Lung (tissue), 12 donors: ENCODE data around the gene SFT2D1. TPM values are rescaled to one million over a fixed set of nuclear protein-coding genes. Genes with fewer than 3 reads are reported as not detected.

ENCODE experiments used
- ATAC-seq: fragments of 200-7000 bp; cut with Tn5 transposase; one replicate; pipeline ENCODE4 v1.9.1; 2020; ENCODE audit warnings: moderate number of reproducible peaks; ENCODE audit not compliant: insufficient read depth, low FRiP score
- DNase-seq, 3 donors: peaks; one replicate each; pipeline ENCODE4 v3.0.0-alpha.2; 2013 to 2017
- H3K27ac ChIP-seq, 2 donors: one replicate each; pipeline ENCODE4 v1.5.1; 2013; ENCODE audit warnings: mild to moderate bottlenecking in 2 of 2, moderate library complexity in 2 of 2, control low read depth in 1 of 2, inconsistent platforms in 1 of 2, low read depth in 1 of 2, low read length in 1 of 2
- H3K27me3 ChIP-seq, 3 donors: one replicate each; pipeline ENCODE4 v1.5.1; 2013; ENCODE audit warnings: low read length in 2 of 3; ENCODE audit not compliant: control insufficient read depth in 3 of 3, insufficient read depth in 3 of 3
- H3K36me3 ChIP-seq, 4 donors: one replicate each; pipeline ENCODE4 v1.5.1; 2013; ENCODE audit warnings: low read length in 4 of 4, mild to moderate bottlenecking in 1 of 4, moderate library complexity in 1 of 4; ENCODE audit not compliant: control insufficient read depth in 4 of 4, insufficient read depth in 4 of 4
- H3K4me1 ChIP-seq, 5 donors: one replicate each; pipeline ENCODE4 v1.5.1; 2013; ENCODE audit warnings: low read length in 5 of 5, mild to moderate bottlenecking in 2 of 5, moderate library complexity in 1 of 5; ENCODE audit not compliant: control insufficient read depth in 5 of 5, insufficient read depth in 5 of 5
- H3K4me3 ChIP-seq: one replicate; pipeline ENCODE4 v1.5.1; 2013; ENCODE audit warnings: mild to moderate bottlenecking, control low read depth, moderate library complexity
- H3K9ac ChIP-seq, 2 donors: one replicate each; pipeline ENCODE4 v1.5.1; 2013; ENCODE audit warnings: low read length in 2 of 2, control low read depth in 1 of 2; ENCODE audit not compliant: insufficient read depth in 1 of 2
- H3K9me3 ChIP-seq, 4 donors: one replicate each; pipeline ENCODE4 v1.5.1; 2013; ENCODE audit warnings: low read length in 3 of 4, mild to moderate bottlenecking in 1 of 4, moderate library complexity in 1 of 4; ENCODE audit not compliant: control insufficient read depth in 4 of 4, insufficient read depth in 3 of 4
- WGBS, 2 donors: extraction: QIAGEN DNeasy Blood & Tissue Kit; methylation state at CpG; one replicate each; pipeline ENCODE4 v1.1.7; 2013; 5-methylcytosine and 5-hydroxymethylcytosine counted together
- polyA plus RNA-seq, 2 donors: library from polyadenylated mRNA; stranded (reverse); fragments of 200-250 nt; gene quantifications; one replicate each; pipeline ENCODE4 v1.2.1, GENCODE V29; 2013
- total RNA-seq, 2 donors: library from RNA; depleted of rRNA in 1 of 2; stranded (reverse); fragments of >200 nt in 1 of 2; gene quantifications; one replicate each; pipeline ENCODE4 v1.2.1, GENCODE V29; 2014 to 2021
- TF ChIP-seq, protein P1 (sequence below): IDR thresholded peaks from 2 replicates; pipeline ENCODE4 v1.5.1; 2012; ENCODE audit warnings: mild to moderate bottlenecking; ENCODE audit errors: control extremely low read depth, extremely low read depth
- donor health status: control.
- donor health status: control.
- donor health status: Bipolar disorder and iron deficiency.
- donor health status: healthy.
- donor health status: DM: yes; HTN: yes; CAD: no.

Gene SFT2D1
- total and polyA plus RNA-seq, 4 donors = 40.8 to 81.2 (median 58.8) TPM

DNA sequence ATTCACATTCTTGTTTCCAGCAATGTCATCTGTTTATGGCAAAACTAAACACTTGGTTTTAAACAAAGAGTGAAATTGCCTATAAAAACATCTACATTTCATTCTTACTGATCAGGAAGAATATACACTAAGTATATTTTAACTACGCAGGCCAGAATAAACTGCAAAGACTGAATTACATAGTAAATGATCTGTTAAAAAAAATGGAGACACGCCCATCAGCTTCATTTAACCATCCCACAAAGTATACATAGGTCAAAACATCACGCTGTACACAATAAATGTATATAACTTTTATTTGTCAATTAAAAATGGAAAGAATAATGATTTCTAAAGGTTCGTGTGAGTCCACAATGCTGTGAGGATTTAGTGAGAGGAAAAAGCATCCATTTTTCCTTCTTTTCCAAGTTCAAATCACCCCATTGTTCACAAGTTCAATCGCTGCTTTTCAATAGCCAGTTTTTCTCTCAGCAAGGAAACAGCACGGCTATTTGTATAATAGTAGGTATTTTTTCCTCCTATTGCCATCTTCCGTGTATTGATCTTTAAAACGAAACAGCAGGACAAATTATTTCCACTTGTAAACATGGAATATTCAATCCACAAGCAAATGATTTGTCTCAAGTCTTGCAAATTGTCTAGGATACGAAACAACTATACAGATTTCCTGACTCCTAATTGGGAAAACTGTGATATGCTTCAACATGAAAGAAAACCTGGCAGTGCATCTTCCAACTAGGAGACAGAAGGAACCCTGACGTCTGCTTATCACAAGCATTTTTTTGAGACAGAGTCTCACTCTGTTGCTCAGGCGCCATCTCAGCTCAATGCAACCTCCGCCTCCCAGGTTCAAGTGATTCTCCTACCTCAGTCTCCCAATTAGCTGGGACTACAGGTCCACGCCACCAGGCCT lies 10.6 kb downstream of the SFT2D1 start:
- no peaks in the 10 kb centered on the region for H3K27me3 ChIP-seq
- no peak overlapping the region for H3K9ac ChIP-seq
- TF ChIP-seq, protein P1, sequence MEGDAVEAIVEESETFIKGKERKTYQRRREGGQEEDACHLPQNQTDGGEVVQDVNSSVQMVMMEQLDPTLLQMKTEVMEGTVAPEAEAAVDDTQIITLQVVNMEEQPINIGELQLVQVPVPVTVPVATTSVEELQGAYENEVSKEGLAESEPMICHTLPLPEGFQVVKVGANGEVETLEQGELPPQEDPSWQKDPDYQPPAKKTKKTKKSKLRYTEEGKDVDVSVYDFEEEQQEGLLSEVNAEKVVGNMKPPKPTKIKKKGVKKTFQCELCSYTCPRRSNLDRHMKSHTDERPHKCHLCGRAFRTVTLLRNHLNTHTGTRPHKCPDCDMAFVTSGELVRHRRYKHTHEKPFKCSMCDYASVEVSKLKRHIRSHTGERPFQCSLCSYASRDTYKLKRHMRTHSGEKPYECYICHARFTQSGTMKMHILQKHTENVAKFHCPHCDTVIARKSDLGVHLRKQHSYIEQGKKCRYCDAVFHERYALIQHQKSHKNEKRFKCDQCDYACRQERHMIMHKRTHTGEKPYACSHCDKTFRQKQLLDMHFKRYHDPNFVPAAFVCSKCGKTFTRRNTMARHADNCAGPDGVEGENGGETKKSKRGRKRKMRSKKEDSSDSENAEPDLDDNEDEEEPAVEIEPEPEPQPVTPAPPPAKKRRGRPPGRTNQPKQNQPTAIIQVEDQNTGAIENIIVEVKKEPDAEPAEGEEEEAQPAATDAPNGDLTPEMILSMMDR = no peak
- ATAC-seq (no peak), DNase-seq (no peak)
- H3K4me3 ChIP-seq = no peak overlapping the region
- H3K9me3 ChIP-seq = no peaks in the 10 kb centered on the region
- peaks cover 0 to 16% (median 6%) of the 10 kb centered on the region in 4 donors for H3K36me3 ChIP-seq
- peaks cover 0 to 3% (median 0%) of the 10 kb centered on the region in 5 donors for H3K4me1 ChIP-seq
- no peak overlapping the region for H3K27ac ChIP-seq
- WGBS, 2 donors = 78 to 87% methylated on average over 13 of the region's 13 CpGs

DNA sequence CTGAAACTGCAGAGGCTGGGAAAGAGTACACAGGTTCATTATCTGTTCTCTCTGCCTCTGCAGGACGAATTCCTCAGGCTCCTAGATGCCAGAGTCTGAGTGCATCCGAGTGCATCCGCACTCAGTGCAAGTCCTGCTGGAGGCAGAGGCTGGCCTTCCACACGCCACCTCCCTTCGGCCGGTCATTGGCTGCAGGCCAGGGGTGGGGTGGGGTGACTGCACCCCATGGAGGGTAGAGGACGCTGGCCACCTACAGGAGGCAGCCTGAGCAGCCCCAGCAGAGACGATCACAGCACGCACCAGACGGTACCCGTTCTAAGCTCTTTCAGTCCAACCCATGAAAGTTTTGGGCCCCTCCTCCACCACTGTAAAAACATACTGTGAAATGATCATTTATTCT lies 11.7 kb downstream of the SFT2D1 start:
- H3K4me3 ChIP-seq = no peak overlapping the region
- H3K36me3 ChIP-seq = peaks cover 4 to 16% (median 10%) of the 10 kb centered on the region in 4 donors
- H3K27me3 ChIP-seq = no peaks in the 10 kb centered on the region
- ATAC-seq (no peak), DNase-seq (no peak)
- peaks cover 0 to 3% (median 0%) of the 10 kb centered on the region in 5 donors for H3K4me1 ChIP-seq
- no peak overlapping the region for H3K9ac ChIP-seq
- 50 to 71% methylated on average over 11 of the region's 11 CpGs for WGBS, 2 donors
- H3K27ac ChIP-seq = no peak overlapping the region
- H3K9me3 ChIP-seq = no peaks in the 10 kb centered on the region
- TF ChIP-seq, protein P1 = no peak

DNA sequence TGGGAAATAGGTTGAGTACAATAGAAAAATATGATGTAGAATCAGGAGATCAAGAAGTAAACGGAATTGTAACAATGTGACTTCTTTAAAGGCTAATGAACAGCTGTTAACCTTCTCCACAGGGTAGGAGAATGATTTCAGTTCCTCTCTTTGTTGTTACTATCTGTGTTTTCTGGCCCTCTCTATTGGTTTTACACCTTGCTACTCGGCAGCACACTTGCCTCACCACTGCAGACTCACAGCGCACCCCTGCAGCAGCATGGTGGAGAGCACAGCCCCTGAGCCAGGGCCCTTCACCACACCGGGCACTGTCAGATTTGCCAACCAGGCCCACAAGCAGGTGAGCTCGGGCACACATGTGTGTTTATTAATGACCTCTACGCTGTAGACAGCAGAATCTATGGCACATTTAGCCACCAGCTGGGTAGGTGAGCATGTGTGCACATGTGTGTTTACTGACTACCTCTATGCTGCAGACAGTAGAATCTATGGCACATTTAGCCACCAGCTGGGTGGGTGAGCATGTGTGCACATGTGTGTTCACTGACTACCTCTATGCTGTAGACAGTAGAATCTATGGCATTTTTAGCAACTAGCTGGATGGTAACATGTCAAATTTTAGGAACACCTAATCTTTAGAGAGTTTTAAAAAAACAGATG lies 16.8 kb downstream of the SFT2D1 start:
- Histone ChIP-seq H3K9me3 (no peaks in the 10 kb centered on the region), H3K27me3 (no peaks in the 10 kb centered on the region), H3K27ac (no peak overlapping the region), H3K4me3 (no peak overlapping the region), H3K4me1 (peaks cover 0 to under 1% (median 0%) of the 10 kb centered on the region in 5 donors), H3K36me3 (peaks cover 13 to 24% (median 19%) of the 10 kb centered on the region in 4 donors), H3K9ac (no peak overlapping the region)
- ATAC-seq = no peak
- 92 to 93% methylated on average over 6 of the region's 6 CpGs for WGBS, 2 donors
- TF ChIP-seq, protein P1 = no peak
- no peak for DNase-seq
